Central memory CD8-positive, alpha-beta T cell (primary cell): ENCODE measurements around the gene YPEL2.

Source experiments
- ATAC-seq: fragments of 150-1000 bp; cut with Tn5 transposase; replicated peaks from 2 replicates; pipeline ENCODE4 v1.10.0; 2022; ENCODE audit warnings: mild to moderate bottlenecking, moderate FRiP score, moderate number of reproducible peaks; ENCODE audit not compliant: poor library complexity, severe bottlenecking; ENCODE audit errors: extremely low read depth
- DNase-seq, 2 donors: peaks; one replicate each; pipeline ENCODE4 v3.0.0; 2021; ENCODE audit warnings: low spot score in 2 of 2
- H3K27ac Mint-ChIP-seq: one replicate; pipeline ENCODE4 v1.8.0; 2022; ENCODE audit warnings: low read depth, mild to moderate bottlenecking, moderate library complexity, mixed read lengths
- H3K27me3 Mint-ChIP-seq: one replicate; pipeline ENCODE4 v1.8.0; 2022; ENCODE audit warnings: mixed read lengths
- H3K36me3 Mint-ChIP-seq: one replicate; pipeline ENCODE4 v1.8.0; 2022; ENCODE audit warnings: mild to moderate bottlenecking, moderate library complexity, mixed read lengths; ENCODE audit not compliant: insufficient read depth
- H3K4me1 Mint-ChIP-seq: one replicate; pipeline ENCODE4 v1.8.0; 2022; ENCODE audit warnings: mixed read lengths
- H3K4me3 Mint-ChIP-seq: one replicate; pipeline ENCODE4 v1.8.0; 2022; ENCODE audit warnings: mild to moderate bottlenecking, moderate library complexity, mixed read lengths
- H3K9me3 Mint-ChIP-seq: one replicate; pipeline ENCODE4 v1.8.0; 2022; ENCODE audit warnings: mixed read lengths

Gene YPEL2

GRCh38 chr17:59353936-59354755 is 22.7 kb downstream of the YPEL2 start:
- H3K27ac Mint-ChIP-seq = no peak overlapping the region
- peaks cover 9% of the 10 kb centered on the region for H3K36me3 Mint-ChIP-seq

GRCh38 chr17:59355030-59355701 is 23.7 kb downstream of the YPEL2 start:
- H3K27me3 Mint-ChIP-seq = no peaks in the 10 kb centered on the region
- ATAC-seq (no peak), DNase-seq (no peak)
- no peak overlapping the region for H3K4me3 Mint-ChIP-seq
- no peaks in the 10 kb centered on the region for H3K9me3 Mint-ChIP-seq
- H3K36me3 Mint-ChIP-seq = peaks cover 9% of the 10 kb centered on the region
- H3K27ac Mint-ChIP-seq = no peak overlapping the region
- peaks cover 50% of the 10 kb centered on the region for H3K4me1 Mint-ChIP-seq

More at GRCh38 chr17:59353936-59354755, 22.7 kb downstream of the YPEL2 start:
- DNase-seq (no peak), ATAC-seq (no peak)
- Mint-ChIP-seq H3K4me1 (peaks cover 51% of the 10 kb centered on the region), H3K27me3 (no peaks in the 10 kb centered on the region), H3K9me3 (no peaks in the 10 kb centered on the region), H3K4me3 (no peak overlapping the region)

- no peak for DNase-seq
- Mint-ChIP-seq H3K27me3 (no peaks in the 10 kb centered on the region), H3K9me3 (no peaks in the 10 kb centered on the region), H3K4me3 (no peak overlapping the region), H3K36me3 (peaks cover 9% of the 10 kb centered on the region), H3K4me1 (peaks cover 51% of the 10 kb centered on the region), H3K27ac (no peak overlapping the region)
- ATAC-seq = no peak
These were observed 24.4 kb downstream of the YPEL2 start for GRCh38 chr17:59355702-59356325.

- DNase-seq = no peak
- ATAC-seq = no peak
- peaks cover 7% of the 10 kb centered on the region for H3K36me3 Mint-ChIP-seq
- peaks cover 56% of the 10 kb centered on the region for H3K4me1 Mint-ChIP-seq
- H3K27ac Mint-ChIP-seq = no peak overlapping the region
- no peak overlapping the region for H3K4me3 Mint-ChIP-seq
- no peaks in the 10 kb centered on the region for H3K9me3 Mint-ChIP-seq
- no peaks in the 10 kb centered on the region for H3K27me3 Mint-ChIP-seq
These were observed 25.2 kb downstream of the YPEL2 start for GRCh38 chr17:59356543-59357218.

- Mint-ChIP-seq H3K9me3 (no peaks in the 10 kb centered on the region), H3K27me3 (no peaks in the 10 kb centered on the region), H3K36me3 (peaks cover 7% of the 10 kb centered on the region), H3K27ac (no peak overlapping the region), H3K4me3 (no peak overlapping the region), H3K4me1 (peaks cover 56% of the 10 kb centered on the region)
- no peak for DNase-seq
- ATAC-seq = no peak
These were observed 25.8 kb downstream of the YPEL2 start for GRCh38 chr17:59357219-59357697.

- no peak overlapping the region for H3K4me3 Mint-ChIP-seq
- H3K27ac Mint-ChIP-seq = no peak overlapping the region
- H3K36me3 Mint-ChIP-seq = peaks cover 7% of the 10 kb centered on the region
- DNase-seq = no peak
- ATAC-seq = no peak
- no peaks in the 10 kb centered on the region for H3K27me3 Mint-ChIP-seq
- no peaks in the 10 kb centered on the region for H3K9me3 Mint-ChIP-seq
- peaks cover 56% of the 10 kb centered on the region for H3K4me1 Mint-ChIP-seq
These were observed 26.5 kb downstream of the YPEL2 start for GRCh38 chr17:59357929-59358328.

- H3K4me1 Mint-ChIP-seq = peaks cover 59% of the 10 kb centered on the region
- H3K9me3 Mint-ChIP-seq = no peaks in the 10 kb centered on the region
- no peak for ATAC-seq
- peak overlapping the region; percentile 92 for H3K27ac Mint-ChIP-seq
- peaks cover 14% of the 10 kb centered on the region for H3K36me3 Mint-ChIP-seq
- no peak for DNase-seq
- H3K27me3 Mint-ChIP-seq = no peaks in the 10 kb centered on the region
- H3K4me3 Mint-ChIP-seq = peak overlapping the region; percentile 59
These were observed 29.9 kb downstream of the YPEL2 start for GRCh38 chr17:59361386-59361785.

- Mint-ChIP-seq H3K4me3 (peak overlapping the region; percentile 59), H3K36me3 (peaks cover 14% of the 10 kb centered on the region), H3K27me3 (no peaks in the 10 kb centered on the region), H3K4me1 (peaks cover 60% of the 10 kb centered on the region), H3K27ac (peak overlapping the region; percentile 92), H3K9me3 (no peaks in the 10 kb centered on the region)
- ATAC-seq (peak; percentile 55), DNase-seq (no peak)
These were observed 30.7 kb downstream of the YPEL2 start for GRCh38 chr17:59361916-59362810.

GRCh38 chr17:59362811-59363205 is 31.4 kb downstream of the YPEL2 start:
- H3K27ac Mint-ChIP-seq = peak overlapping the region; percentile 92

GRCh38 chr17:59365383-59365981 is 34.0 kb downstream of the YPEL2 start:
- ATAC-seq (peak; percentile 39), DNase-seq (no peak)
- H3K4me3 Mint-ChIP-seq = no peak overlapping the region
- H3K4me1 Mint-ChIP-seq = peaks cover 60% of the 10 kb centered on the region
- H3K27ac Mint-ChIP-seq = no peak overlapping the region
- peaks cover 8% of the 10 kb centered on the region for H3K36me3 Mint-ChIP-seq
- no peaks in the 10 kb centered on the region for H3K27me3 Mint-ChIP-seq
- H3K9me3 Mint-ChIP-seq = no peaks in the 10 kb centered on the region

More at GRCh38 chr17:59362811-59363205, 31.4 kb downstream of the YPEL2 start:
- Mint-ChIP-seq H3K9me3 (no peaks in the 10 kb centered on the region), H3K4me3 (peak overlapping the region; percentile 59), H3K36me3 (peaks cover 12% of the 10 kb centered on the region), H3K27me3 (no peaks in the 10 kb centered on the region), H3K4me1 (peaks cover 65% of the 10 kb centered on the region)
- no peak for ATAC-seq
- DNase-seq = no peak

GRCh38 chr17:59366040-59366757 is 34.7 kb downstream of the YPEL2 start:
- H3K27ac Mint-ChIP-seq = no peak overlapping the region
- no peaks in the 10 kb centered on the region for H3K27me3 Mint-ChIP-seq
- H3K4me3 Mint-ChIP-seq = no peak overlapping the region
- no peaks in the 10 kb centered on the region for H3K9me3 Mint-ChIP-seq
- peaks cover 8% of the 10 kb centered on the region for H3K36me3 Mint-ChIP-seq
- ATAC-seq = no peak
- no peak for DNase-seq
- peaks cover 59% of the 10 kb centered on the region for H3K4me1 Mint-ChIP-seq
